HepG2 (cell line): ENCODE measurements around the gene CARMIL1. TPM values are rescaled to one million over a fixed set of nuclear protein-coding genes. Genes with fewer than 3 reads are reported as not detected.

ENCODE experiments used
- ATAC-seq: fragments of 200-7000 bp; cut with Tn5 transposase; 3 replicates; pipeline ENCODE4 v1.9.1; 2020; ENCODE audit warnings: mild to moderate bottlenecking, moderate library complexity
- BruUV-seq: library from RNA; stranded (reverse); fragments of 400-500 nt; replicated peaks from 2 replicates; lab custom pipeline; 2021; lab: Mats Ljungman, UMichigan
- CTCF ChIA-PET: fragments of 300-600 bp; formaldehyde crosslinking; extraction: SDS; loops from one replicate; lab custom pipeline; 2021; ENCODE audit warnings: low total read pairs, inconsistent platforms, low intra/inter-chr PET ratio; lab: Yijun Ruan, JAX
- POLR2A ChIA-PET: fragments of 350-600 bp; sonication (Branson Sonifier 250); formaldehyde crosslinking; loops from one replicate; lab custom pipeline; 2020; ENCODE audit warnings: antibody characterized with exemption, inconsistent platforms; lab: Yijun Ruan, JAX
- DNase-seq: peaks from one replicate; pipeline ENCODE4 v3.0.0-alpha.2; 2015; ENCODE audit warnings: low spot score
- FAIRE-seq: peaks from 3 replicates; lab custom pipeline; 2011; peaks lifted over from hg19 to GRCh38; lab: Jason Lieb, UNC
- H2AFZ ChIP-seq: one replicate; pipeline ENCODE4 v1.6.1; 2011; ENCODE audit warnings: low read length, inconsistent platforms
- H3K27ac ChIP-seq: fragments of 300-600 bp; 3 replicates; pipeline ENCODE4 v1.8.0; 2011; ENCODE audit warnings: mixed run types, mild to moderate bottlenecking, mixed read lengths, low read length, inconsistent platforms; ENCODE audit not compliant: insufficient read depth; ENCODE audit errors: extremely low read length
- H3K27me3 ChIP-seq, 2 experiments: fragments of 200-600 bp in 1 of 2; 2 replicates in 1 of 2; 3 replicates in 1 of 2; pipeline versions ENCODE4 v1.6.0 to v1.8.0; 2011; ENCODE audit warnings: low read length in 2 of 2, mild to moderate bottlenecking in 2 of 2, moderate library complexity in 2 of 2, inconsistent platforms in 1 of 2; ENCODE audit not compliant: insufficient read depth in 2 of 2, control insufficient read depth in 1 of 2
- H3K36me3 ChIP-seq, 2 experiments: fragments of 200-600 bp in 1 of 2; replicated peaks in 1 of 2; 2 replicates in 1 of 2; 3 replicates in 1 of 2; pipeline versions ENCODE4 v1.5.1 to v1.8.0; 2011; ENCODE audit warnings: low read length in 2 of 2, inconsistent platforms in 1 of 2; ENCODE audit not compliant: insufficient read depth in 2 of 2, control insufficient read depth in 1 of 2
- H3K4me1 ChIP-seq: 2 replicates; pipeline ENCODE4 v1.5.1; 2012; ENCODE audit warnings: low read length, inconsistent platforms; ENCODE audit not compliant: insufficient read depth
- H3K4me2 ChIP-seq: 2 replicates; pipeline ENCODE4 v1.6.0; 2011; ENCODE audit warnings: low read depth, low read length, inconsistent platforms
- H3K4me3 ChIP-seq, 3 experiments: fragments of 200-600 bp in 1 of 3; sonication (generic), shearing (Covaris generic) in 1 of 3; replicated peaks in 1 of 3; 2 replicates each; pipeline ENCODE4 v1.5.1; 2011 to 2016; ENCODE audit warnings: low read length in 3 of 3, inconsistent platforms in 2 of 3, low read depth in 2 of 3, mild to moderate bottlenecking in 2 of 3, control low read depth in 1 of 3, mixed read lengths in 1 of 3; ENCODE audit not compliant: insufficient read depth in 1 of 3
- H3K79me2 ChIP-seq: one replicate; pipeline ENCODE4 v1.6.1; 2011; ENCODE audit warnings: low read length, inconsistent platforms; ENCODE audit not compliant: insufficient read depth
- H3K9ac ChIP-seq: 2 replicates; pipeline ENCODE4 v1.6.0; 2011; ENCODE audit warnings: mild to moderate bottlenecking, low read depth, low read length, inconsistent platforms; ENCODE audit not compliant: insufficient read depth
- H3K9me3 ChIP-seq: 2 replicates; pipeline ENCODE4 v1.5.1; 2012; ENCODE audit warnings: mild to moderate bottlenecking, low read length
- H4K20me1 ChIP-seq: 2 replicates; pipeline ENCODE4 v1.6.0; 2011; ENCODE audit warnings: inconsistent platforms, mild to moderate bottlenecking, low read length, moderate library complexity; ENCODE audit not compliant: insufficient read depth
- LCORL ChIP-seq, 2 experiments: fragments of 450-650 bp in 1 of 2; sonication (generic) in 1 of 2; formaldehyde crosslinking in 1 of 2; IDR thresholded peaks; 2 replicates each; pipeline versions ENCODE4 v1.5.0 to v1.6.1; 2017 to 2020; ENCODE audit warnings: antibody characterized with exemption in 1 of 2, missing genetic modification reagents in 1 of 2
- RELA ChIP-seq: sonication (generic); formaldehyde crosslinking; IDR thresholded peaks from 2 replicates; pipeline ENCODE4 v1.4.0; 2020; ENCODE audit warnings: missing genetic modification reagents
- RXRA ChIP-seq: sonication (generic); formaldehyde crosslinking; IDR thresholded peaks from 2 replicates; pipeline ENCODE4 v1.5.1; 2020; ENCODE audit warnings: missing genetic modification reagents
- YEATS4 ChIP-seq: sonication (generic); formaldehyde crosslinking; IDR thresholded peaks from 2 replicates; pipeline ENCODE4 v1.4.0; 2020; ENCODE audit warnings: missing genetic modification reagents, borderline replicate concordance
- ZC3H13 ChIP-seq: sonication (generic); formaldehyde crosslinking; IDR thresholded peaks from 2 replicates; pipeline ENCODE4 v1.8.1; 2023; ENCODE audit warnings: mild to moderate bottlenecking, missing genetic modification reagents, moderate library complexity
- ZFP36L1 ChIP-seq: sonication (generic); formaldehyde crosslinking; IDR thresholded peaks from 2 replicates; pipeline ENCODE4 v1.8.0; 2022; ENCODE audit warnings: mild to moderate bottlenecking, missing genetic modification reagents, moderate library complexity
- ZNF121 ChIP-seq: sonication (generic); formaldehyde crosslinking; IDR thresholded peaks from 2 replicates; pipeline ENCODE4 v1.5.0; 2020; ENCODE audit warnings: mild to moderate bottlenecking, missing genetic modification reagents
- ZNF232 ChIP-seq: sonication (generic); formaldehyde crosslinking; IDR thresholded peaks from 2 replicates; pipeline ENCODE4 v1.4.0; 2020; ENCODE audit warnings: missing genetic modification reagents, borderline replicate concordance
- ZNF430 ChIP-seq: sonication (generic); formaldehyde crosslinking; IDR thresholded peaks from 2 replicates; pipeline ENCODE4 v1.9.0; 2021; ENCODE audit warnings: mild to moderate bottlenecking, missing genetic modification reagents
- ZNF629 ChIP-seq: sonication (generic); formaldehyde crosslinking; conservative IDR thresholded peaks from 2 replicates; pipeline ENCODE4 v1.5.0; 2020; ENCODE audit warnings: missing genetic modification reagents
- ZNF674 ChIP-seq: sonication (generic); formaldehyde crosslinking; IDR thresholded peaks from 2 replicates; pipeline ENCODE4 v1.5.0; 2020; ENCODE audit warnings: low read depth, mild to moderate bottlenecking, missing genetic modification reagents
- ZNF782 ChIP-seq: sonication (generic); formaldehyde crosslinking; IDR thresholded peaks from 2 replicates; pipeline ENCODE4 v1.4.0; 2020; ENCODE audit warnings: missing genetic modification reagents, mild to moderate bottlenecking, borderline replicate concordance
- WGBS: methylation state at CpG from one replicate; pipeline ENCODE4 v1.1.6; 2017; ENCODE audit warnings: low lambda C conversion rate; 5-methylcytosine and 5-hydroxymethylcytosine counted together
- in situ Hi-C: cut with HindIII; loops from 2 replicates; pipeline ENCODE4 v1.10.0; 2017; ENCODE audit warnings: low pct_unique_long_range_greater_than_20kb; ENCODE audit not compliant: extremely low pct_ligation_motif_present
- intact Hi-C: fragments of 100-400 bp; cut with micrococcal nuclease; formaldehyde crosslinking; loops from one replicate; pipeline ENCODE4 v1.10.0; 2022; ENCODE audit not compliant: unreplicated experiment
- polyA plus RNA-seq, 8 experiments: library from polyadenylated mRNA; depleted of rRNA in 3 of 8; stranded (reverse) in 7 of 8; unstranded in 1 of 8; fragments of >200 nt; fragmentation: Illumina TruSeq in 4 of 8; extraction: Trizol in 4 of 8; gene quantifications; 2 replicates each; pipeline versions ENCODE4 v1.2.1 to v1.2.3, GENCODE V29; 2011 to 2016; ENCODE audit warnings: low read depth in 4 of 8, missing spikeins in 1 of 8, mixed read lengths in 1 of 8; ENCODE audit not compliant: insufficient read depth in 1 of 8
- total RNA-seq, 5 experiments: library from RNA; depleted of rRNA; stranded (reverse); fragments of >200 nt; fragmentation: Illumina TruSeq; extraction: Trizol; gene quantifications; 2 replicates each; pipeline ENCODE4 v1.2.3, GENCODE V29; 2016; ENCODE audit warnings: low read depth in 1 of 5
- TF ChIP-seq, protein P1 (sequence below): sonication (generic); formaldehyde crosslinking; IDR thresholded peaks from 2 replicates; pipeline ENCODE4 v1.4.0; 2020; ENCODE audit warnings: low read depth, mild to moderate bottlenecking, missing genetic modification reagents
- TF ChIP-seq, protein P2 (sequence below): sonication (generic); formaldehyde crosslinking; IDR thresholded peaks from 2 replicates; pipeline ENCODE4 v1.5.0; 2020; ENCODE audit warnings: missing genetic modification reagents

CARMIL1 gene
- total and polyA plus RNA-seq, 2 of the 13 experiments (the other 11 are each of a cell fraction or from before 2014, with no cell fraction given), result 1.8 to 2.6 TPM

DNA sequence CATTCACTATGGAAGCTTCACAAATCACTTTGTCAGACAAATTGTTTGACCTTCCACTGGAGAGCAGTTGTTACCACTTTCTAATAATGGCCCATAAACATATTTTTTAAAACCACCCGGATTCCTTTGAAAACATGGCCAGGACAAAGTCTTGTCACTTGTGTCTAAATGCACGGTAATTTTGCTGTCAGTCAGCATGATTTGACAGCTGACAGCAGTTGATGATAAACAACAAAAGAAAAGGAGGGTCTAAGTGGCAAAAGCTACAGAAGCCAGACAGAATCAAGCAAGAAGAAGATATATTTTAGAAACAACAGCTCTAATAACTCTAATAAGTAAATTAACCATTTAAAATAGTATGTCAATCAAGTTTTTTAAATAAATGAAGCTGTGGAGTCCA is 27.7 kb upstream of the CARMIL1 start:
- Histone ChIP-seq H3K27me3 (no peaks in the 10 kb centered on the region), H3K4me1 (no peaks in the 10 kb centered on the region), H3K79me2 (no peaks in the 10 kb centered on the region), H3K27ac (no peak overlapping the region), H3K4me3 (no peak overlapping the region), H3K4me2 (no peak overlapping the region)
- intact Hi-C loops, result no loop called here
- no peak for ATAC-seq
- WGBS, result 0% methylated on average over 2 of the region's 2 CpGs
- TF ChIP-seq ZNF629 (CRISPR knock-in tag) (no peak), LCORL (IDR thresholded peaks at IDR 0.05) (no peak), LCORL (CRISPR knock-in tag; IDR thresholded peaks at IDR 0.05) (no peak), ZNF674 (CRISPR knock-in tag) (no peak)
- TF ChIP-seq, protein P1, sequence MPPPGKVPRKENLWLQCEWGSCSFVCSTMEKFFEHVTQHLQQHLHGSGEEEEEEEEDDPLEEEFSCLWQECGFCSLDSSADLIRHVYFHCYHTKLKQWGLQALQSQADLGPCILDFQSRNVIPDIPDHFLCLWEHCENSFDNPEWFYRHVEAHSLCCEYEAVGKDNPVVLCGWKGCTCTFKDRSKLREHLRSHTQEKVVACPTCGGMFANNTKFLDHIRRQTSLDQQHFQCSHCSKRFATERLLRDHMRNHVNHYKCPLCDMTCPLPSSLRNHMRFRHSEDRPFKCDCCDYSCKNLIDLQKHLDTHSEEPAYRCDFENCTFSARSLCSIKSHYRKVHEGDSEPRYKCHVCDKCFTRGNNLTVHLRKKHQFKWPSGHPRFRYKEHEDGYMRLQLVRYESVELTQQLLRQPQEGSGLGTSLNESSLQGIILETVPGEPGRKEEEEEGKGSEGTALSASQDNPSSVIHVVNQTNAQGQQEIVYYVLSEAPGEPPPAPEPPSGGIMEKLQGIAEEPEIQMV (CRISPR knock-in tag), result no peak
- TF ChIP-seq, all 625 proteins: peak for 0
- Histone ChIP-seq H4K20me1 (no peaks in the 10 kb centered on the region), H3K36me3 (no peaks in the 10 kb centered on the region), H3K9me3 (no peaks in the 10 kb centered on the region), H3K9ac (no peak overlapping the region), H2AFZ (no peak overlapping the region)
- ChIA-PET POLR2A (no interaction called here), CTCF (no interaction called here)
- no peak for FAIRE-seq
- no TSS peak for BruUV-seq
- in situ Hi-C loops, result loop anchor here (25.0 kb wide), 1 partner anchor 636 kb away; no protein-coding TSS in a partner anchor
- no peak for DNase-seq

GRCh38 chr6:25253351-25253750 is 25.8 kb upstream of the CARMIL1 start:
- Histone ChIP-seq H3K36me3 (no peaks in the 10 kb centered on the region), H3K4me3 (no peak overlapping the region), H3K79me2 (no peaks in the 10 kb centered on the region), H3K27ac (no peak overlapping the region), H3K4me2 (no peak overlapping the region)
- POLR2A ChIA-PET, result no interaction called here
- FAIRE-seq (no peak), ATAC-seq (no peak)
- TF ChIP-seq ZNF430 (CRISPR knock-in tag), result no peak
- TF ChIP-seq YEATS4 (CRISPR knock-in tag), result no peak
- TF ChIP-seq RELA, result no peak
- TF ChIP-seq ZNF232, result no peak
- no peak for TF ChIP-seq ZC3H13 (CRISPR knock-in tag)
- no peak for TF ChIP-seq ZNF782 (CRISPR knock-in tag)
- TF ChIP-seq, protein P2, sequence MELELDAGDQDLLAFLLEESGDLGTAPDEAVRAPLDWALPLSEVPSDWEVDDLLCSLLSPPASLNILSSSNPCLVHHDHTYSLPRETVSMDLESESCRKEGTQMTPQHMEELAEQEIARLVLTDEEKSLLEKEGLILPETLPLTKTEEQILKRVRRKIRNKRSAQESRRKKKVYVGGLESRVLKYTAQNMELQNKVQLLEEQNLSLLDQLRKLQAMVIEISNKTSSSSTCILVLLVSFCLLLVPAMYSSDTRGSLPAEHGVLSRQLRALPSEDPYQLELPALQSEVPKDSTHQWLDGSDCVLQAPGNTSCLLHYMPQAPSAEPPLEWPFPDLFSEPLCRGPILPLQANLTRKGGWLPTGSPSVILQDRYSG (CRISPR knock-in tag), result no peak
- TF ChIP-seq ZNF121, result no peak
- no peak for TF ChIP-seq ZFP36L1 (CRISPR knock-in tag)
- no peak for TF ChIP-seq RXRA (CRISPR knock-in tag)
- TF ChIP-seq, all 625 proteins: peak for 0
- Histone ChIP-seq H3K9me3 (no peaks in the 10 kb centered on the region), H3K4me1 (no peaks in the 10 kb centered on the region), H3K27me3 (no peaks in the 10 kb centered on the region), H2AFZ (no peak overlapping the region), H3K9ac (no peak overlapping the region), H4K20me1 (no peaks in the 10 kb centered on the region)
- BruUV-seq, result no TSS peak
- in situ Hi-C loops, result loop anchor here (25.0 kb wide), 1 partner anchor 634 kb away; no protein-coding TSS in a partner anchor
- 17% methylated on average over 4 of the region's 4 CpGs for WGBS
- no peak for DNase-seq
- intact Hi-C loops, result no loop called here
- CTCF ChIA-PET, result no interaction called here
